GM12864 (cell line): Measurements from ENCODE around the gene ZNF165.
A peak's percentile ranks its signal among the peaks of the same experiment; 100 is the strongest.
"Not testable (repeated sequence)": the region's sequence is repeated elsewhere in the genome, so short reads cannot be mapped to it uniquely, and the experiment has no call there.

Source experiments
- DNase-seq: peaks from one replicate; pipeline ENCODE4 v3.0.0-alpha.2; 2011; ENCODE audit warnings: low read depth
- H3K4me3 ChIP-seq: 2 replicates; pipeline ENCODE4 v1.5.1; 2011; ENCODE audit warnings: mild to moderate bottlenecking, low read depth, low read length, control low read depth
- CTCF ChIP-seq: IDR thresholded peaks from 2 replicates; pipeline ENCODE4 v1.5.1; 2011; ENCODE audit warnings: low read depth, mild to moderate bottlenecking, moderate library complexity, low read length, control low read depth, inconsistent platforms; ENCODE audit errors: missing control alignments

ZNF165 gene

GRCh38 chr6:28080381-28080630 lies at the start of gene ZNF165:
Gene ZNF165 (plus strand): TSS chr6:28080568. CDS start chr6:28085481, 4,913 bp downstream.
- peak within 1 kb of the TSS; percentile 87 for H3K4me3 ChIP-seq
- not testable (repeated sequence) for DNase-seq

GRCh38 chr6:28053584-28053983 lies 26.8 kb upstream of the ZNF165 start:
- TF ChIP-seq CTCF, result no peak
- no peak for DNase-seq
- no peak overlapping the region for H3K4me3 ChIP-seq

- no peak for DNase-seq
- H3K4me3 ChIP-seq, result no peak overlapping the region
These were observed 20.0 kb upstream of the ZNF165 start for GRCh38 chr6:28060405-28060804.

GRCh38 chr6:28064272-28064671 lies 16.1 kb upstream of the ZNF165 start:
- DNase-seq, result no peak
- no peak overlapping the region for H3K4me3 ChIP-seq
- TF ChIP-seq CTCF, result no peak

More at GRCh38 chr6:28060405-28060804, 20.0 kb upstream of the ZNF165 start:
- no peak for TF ChIP-seq CTCF

GRCh38 chr6:28068067-28068466 lies 12.3 kb upstream of the ZNF165 start:
- DNase-seq, result no peak
- TF ChIP-seq CTCF, result no peak
- no peak overlapping the region for H3K4me3 ChIP-seq

GRCh38 chr6:28070968-28071367 lies 9.4 kb upstream of the ZNF165 start:
- H3K4me3 ChIP-seq, result not testable (repeated sequence)

GRCh38 chr6:28078050-28078449 lies 2.3 kb upstream of the ZNF165 start:
- DNase-seq, result no peak
- H3K4me3 ChIP-seq, result no peak overlapping the region
- no peak for TF ChIP-seq CTCF

More at GRCh38 chr6:28070968-28071367, 9.4 kb upstream of the ZNF165 start:
- not testable (repeated sequence) for DNase-seq

- TF ChIP-seq CTCF, result no peak
- DNase-seq, result no peak
- no peak overlapping the region for H3K4me3 ChIP-seq
These were observed 1.5 kb upstream of the ZNF165 start for GRCh38 chr6:28078836-28079235.
